SK-N-MC (cell line): Measurements from ENCODE around the gene ZNF687.
"Not testable (repeated sequence)": the region's sequence is repeated elsewhere in the genome, so short reads cannot be mapped to it uniquely, and the experiment has no call there.

Source experiments
- EZH2 ChIP-seq: fragments of 200-600 bp; sonication (generic); IDR thresholded peaks from one replicate; pipeline ENCODE4 v1.6.1; 2017; ENCODE audit warnings: antibody characterized with exemption
- POLR2AphosphoS5 ChIP-seq: IDR thresholded peaks from 2 replicates; pipeline ENCODE4 v1.6.1; 2012; ENCODE audit warnings: mild to moderate bottlenecking, low read depth, low read length, borderline replicate concordance

DNA sequence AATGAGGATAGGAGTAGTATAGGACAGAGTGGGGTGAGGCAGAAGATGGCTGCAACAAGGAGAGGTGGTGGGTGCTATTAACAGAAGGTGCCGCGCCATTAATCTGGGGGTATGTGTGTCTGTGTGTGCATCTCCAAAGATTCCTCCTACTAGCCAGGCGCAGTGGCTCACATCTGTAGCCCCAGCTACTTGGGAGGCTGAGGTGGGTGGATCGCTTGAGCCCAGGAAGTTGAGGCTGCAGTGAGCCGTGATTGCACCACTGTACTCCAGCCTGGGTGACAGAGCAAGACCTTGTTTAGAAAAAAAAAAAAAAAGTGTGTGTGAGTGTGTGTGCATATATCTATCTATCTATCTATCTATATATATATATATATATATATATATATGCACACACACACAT, 6.8 kb upstream of the ZNF687 start:
- not testable (repeated sequence) for TF ChIP-seq EZH2, POLR2AphosphoS5
